EL (cell line): ENCODE data around the gene MBP.
A peak's percentile ranks its signal among the peaks of the same experiment; 100 is the strongest.
"Not testable (repeated sequence)": the region's sequence is repeated elsewhere in the genome, so short reads cannot be mapped to it uniquely, and the experiment has no call there.

Source experiments
- DNase-seq: peaks from one replicate; pipeline ENCODE4 v3.0.0-alpha.2; 2016

Gene MBP

GRCh38 chr18:77043541-77044280, 88.9 kb downstream of the MBP start:
- DNase-seq: no peak

- no peak for DNase-seq
Observed at GRCh38 chr18:77042583-77042982, 90.0 kb downstream of the MBP start.

- no peak for DNase-seq
Observed at GRCh38 chr18:77039196-77040130, 93.1 kb downstream of the MBP start.

DNA sequence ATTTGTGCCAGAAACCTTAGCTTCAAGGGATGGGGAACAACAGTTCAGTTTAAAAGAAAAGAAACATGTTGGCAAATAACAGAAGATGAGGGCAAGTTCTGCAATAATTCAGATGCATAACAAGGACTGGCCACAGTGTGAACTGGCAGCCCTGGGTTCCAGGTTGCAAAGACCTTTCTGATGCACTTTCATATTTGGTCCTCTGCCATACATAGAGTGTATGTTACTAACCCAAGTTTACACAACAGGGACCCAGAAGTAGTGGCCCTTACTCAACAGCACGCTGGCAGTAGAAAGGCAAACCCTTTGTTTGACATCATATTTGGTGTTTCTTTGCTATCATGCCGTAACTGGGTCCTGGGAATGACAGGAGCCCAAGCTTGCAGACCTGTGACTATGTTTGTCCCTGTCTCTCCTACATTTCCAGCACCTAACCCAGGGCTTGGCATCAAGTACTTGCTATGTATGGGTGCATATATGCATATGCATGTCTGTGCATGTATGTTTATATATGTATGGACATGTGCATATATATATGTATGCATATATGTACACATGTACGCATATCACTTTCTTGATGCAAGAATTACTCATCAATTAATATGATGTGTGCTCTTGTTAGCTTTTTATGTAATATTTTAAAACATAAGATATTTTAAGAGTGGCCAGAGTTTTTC, 94.3 kb downstream of the MBP start:
- DNase-seq: no peak

GRCh38 chr18:77037567-77037966, 95.0 kb downstream of the MBP start:
- no peak for DNase-seq

DNA sequence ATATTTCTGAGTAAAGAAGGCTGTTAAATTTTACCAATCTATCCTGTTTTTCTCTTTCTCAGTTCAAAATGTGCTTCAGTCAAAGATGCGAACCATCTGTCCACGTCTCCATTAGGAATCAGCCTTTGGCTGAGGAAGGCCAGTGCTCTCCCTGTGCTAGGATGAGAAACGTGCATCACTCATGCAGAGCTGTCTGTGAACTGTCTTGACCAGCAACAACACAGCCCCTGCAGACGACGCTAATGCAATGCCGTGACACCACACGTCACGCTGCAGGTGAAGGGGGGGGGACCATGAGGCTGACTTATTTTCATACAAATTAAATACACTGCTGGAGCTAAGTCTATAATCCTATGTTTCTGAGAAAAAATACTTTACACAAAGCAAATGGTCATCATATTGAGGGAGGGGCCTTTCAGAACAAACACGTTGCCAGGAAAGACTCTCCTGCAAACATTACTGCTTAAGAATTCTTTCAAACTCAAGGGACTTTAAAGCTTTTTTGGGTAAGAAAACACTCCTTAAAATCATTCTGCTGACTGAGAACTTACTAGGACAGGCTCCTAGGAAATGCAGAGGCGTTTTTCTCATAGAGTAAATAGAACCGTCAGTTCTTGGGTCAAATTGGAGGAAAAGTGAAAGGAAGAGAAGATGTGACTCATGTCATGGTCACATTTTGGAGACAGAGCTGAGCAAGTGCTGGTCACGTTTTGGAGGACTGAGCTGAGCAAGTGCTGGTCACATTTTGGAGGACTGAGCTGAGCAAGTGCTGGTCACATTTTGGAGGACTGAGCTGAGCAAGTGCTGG, 97.0 kb downstream of the MBP start:
- DNase-seq: peak; percentile 41

DNA sequence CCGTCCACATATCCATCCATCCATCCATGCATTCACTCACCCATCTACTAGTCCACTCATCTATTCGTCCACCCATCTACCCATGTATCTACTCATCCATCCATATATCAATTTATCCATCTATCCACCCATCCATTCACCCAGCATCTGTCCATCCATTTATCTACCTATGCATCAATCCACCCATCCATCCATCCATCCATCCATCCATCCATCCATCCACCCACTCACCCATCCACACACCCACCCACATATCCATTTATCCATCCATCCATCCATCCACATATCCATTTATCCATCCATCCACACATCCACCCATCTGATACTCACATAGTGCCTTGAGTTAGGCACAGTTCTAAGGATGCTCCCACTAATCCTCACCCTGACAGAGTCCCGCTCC, 99.0 kb downstream of the MBP start:
- no peak for DNase-seq

- DNase-seq: no peak
Observed at GRCh38 chr18:77032181-77032701, 100.3 kb downstream of the MBP start.

DNA sequence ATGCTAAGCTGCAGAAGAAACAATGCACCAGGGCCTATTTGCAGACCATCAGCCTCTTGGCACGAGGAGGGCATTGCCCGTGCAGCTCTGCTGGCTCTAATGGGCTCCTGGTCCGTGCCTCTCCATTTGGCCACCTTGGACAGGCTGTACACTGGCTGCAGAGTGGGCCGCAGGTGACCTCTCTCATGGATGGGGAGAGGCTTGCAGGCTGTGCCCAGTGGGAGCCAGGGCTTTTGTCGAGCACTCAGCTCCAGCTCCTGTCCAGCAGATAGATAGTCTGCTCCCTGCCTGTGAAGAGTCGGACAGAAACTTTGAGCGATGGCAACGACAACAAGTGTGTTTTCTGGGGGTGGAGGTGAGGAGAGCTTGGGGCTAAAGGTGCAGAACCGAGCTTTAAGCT, 100.9 kb downstream of the MBP start:
- no peak for DNase-seq

GRCh38 chr18:77030201-77030600, 102.4 kb downstream of the MBP start:
- no peak for DNase-seq

GRCh38 chr18:77025831-77026363, 106.7 kb downstream of the MBP start:
- no peak for DNase-seq

DNA sequence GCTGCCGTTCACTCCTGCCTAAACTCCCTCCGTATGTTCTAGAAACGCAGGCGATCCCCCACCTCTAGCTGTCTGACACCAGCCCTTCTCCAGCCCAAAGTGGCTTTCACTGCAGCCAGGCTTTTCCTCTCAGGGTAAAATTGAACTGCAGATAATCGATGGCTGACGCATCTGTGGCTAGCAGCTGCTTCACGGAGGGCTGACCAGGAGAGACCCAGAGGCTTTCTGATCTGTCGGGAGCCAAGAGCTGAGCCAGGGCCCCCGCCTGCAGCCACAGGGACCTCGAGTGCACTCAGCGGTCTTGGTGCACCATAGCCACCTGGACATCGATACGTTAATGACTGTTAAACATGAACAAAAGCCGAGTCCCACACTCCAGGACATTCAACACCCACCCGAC, 107.5 kb downstream of the MBP start:
- no peak for DNase-seq

DNA sequence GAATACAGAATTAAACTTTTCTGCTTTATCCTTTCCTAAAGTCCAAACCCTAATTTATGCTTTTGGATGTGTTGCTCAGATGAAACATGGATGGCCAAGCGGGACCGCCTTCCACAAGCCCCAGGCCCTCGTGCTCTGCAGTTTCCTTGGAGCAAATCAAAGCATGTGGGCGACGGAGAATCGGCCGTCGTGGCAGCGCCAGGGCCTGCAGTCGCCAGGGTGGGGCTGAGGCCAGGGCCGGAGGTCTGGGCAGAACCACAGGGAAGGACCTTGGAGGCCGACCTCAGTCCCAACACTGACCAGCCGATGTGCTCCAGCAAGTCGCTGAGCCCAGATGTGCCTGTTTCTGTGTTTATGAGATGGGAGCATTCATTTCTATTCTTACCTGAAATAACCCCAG, 108.1 kb downstream of the MBP start:
- DNase-seq: no peak

- DNase-seq: no peak
Observed at GRCh38 chr18:77023102-77023782, 109.3 kb downstream of the MBP start.

GRCh38 chr18:77022556-77022955, 110.0 kb downstream of the MBP start:
- DNase-seq: no peak

- no peak for DNase-seq
Observed at GRCh38 chr18:77022116-77022515, 110.5 kb downstream of the MBP start.

DNA sequence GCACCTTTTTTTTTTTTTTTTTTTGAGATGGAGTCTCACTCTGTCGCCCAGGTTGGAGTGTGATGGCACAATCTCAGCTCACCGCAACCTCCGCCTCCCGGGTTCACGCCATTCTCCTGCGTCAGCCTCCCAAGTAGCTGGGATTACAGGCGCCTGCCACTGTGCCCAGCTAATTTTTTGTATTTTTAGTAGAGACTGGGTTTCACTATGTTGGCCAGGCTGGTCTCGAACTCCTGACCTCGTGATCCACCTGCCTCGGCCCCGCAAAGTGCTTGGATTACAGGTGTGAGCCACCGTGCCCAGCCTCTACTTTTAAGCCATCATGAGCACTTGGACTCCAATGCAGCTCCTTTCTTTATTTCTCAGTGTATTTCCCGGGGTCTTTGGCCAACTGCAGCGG, 111.1 kb downstream of the MBP start:
- not testable (repeated sequence) for DNase-seq

DNA sequence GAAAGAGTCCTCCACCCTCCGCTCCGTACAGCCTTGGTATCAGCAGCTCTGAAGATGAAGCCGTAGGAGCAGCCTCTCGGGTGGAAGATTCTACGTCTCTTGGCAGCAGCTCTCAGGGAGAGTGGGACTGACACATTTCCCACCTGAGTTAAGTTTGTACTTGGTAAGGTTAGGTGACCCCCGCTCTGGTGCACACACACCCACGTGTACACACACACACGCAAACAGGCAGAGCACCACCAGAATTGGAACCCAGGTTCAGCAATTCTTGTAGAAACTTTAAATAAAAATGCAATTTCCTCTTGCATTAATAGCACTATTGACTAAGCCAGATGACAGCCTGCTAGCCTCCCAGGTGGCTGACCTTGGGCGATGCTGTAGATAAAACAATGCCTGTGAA, 111.5 kb downstream of the MBP start:
- DNase-seq: no peak

GRCh38 chr18:77020561-77020960, 112.0 kb downstream of the MBP start:
- DNase-seq: no peak

DNA sequence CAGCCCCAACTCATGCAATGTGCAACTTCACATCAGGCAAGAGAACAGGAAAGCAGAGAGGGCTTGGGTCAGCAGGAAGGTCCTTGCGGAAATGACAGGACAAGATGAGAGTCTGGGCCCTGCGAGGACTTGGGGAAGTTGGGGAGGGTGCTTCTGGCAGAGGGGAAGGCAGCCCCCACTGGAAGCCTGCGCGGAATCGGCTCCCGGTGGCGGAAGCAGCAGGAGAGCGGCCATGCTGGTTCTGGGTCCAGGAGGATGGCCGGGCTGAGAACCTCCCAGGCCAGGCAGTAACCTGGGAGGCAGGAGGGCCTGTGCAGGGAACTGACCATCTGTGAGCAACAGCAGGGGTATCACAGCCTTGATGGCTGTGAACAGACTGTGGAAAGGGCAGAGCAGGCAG, 112.9 kb downstream of the MBP start:
- no peak for DNase-seq

GRCh38 chr18:77018650-77019049, 113.9 kb downstream of the MBP start:
- DNase-seq: not testable (repeated sequence)

DNA sequence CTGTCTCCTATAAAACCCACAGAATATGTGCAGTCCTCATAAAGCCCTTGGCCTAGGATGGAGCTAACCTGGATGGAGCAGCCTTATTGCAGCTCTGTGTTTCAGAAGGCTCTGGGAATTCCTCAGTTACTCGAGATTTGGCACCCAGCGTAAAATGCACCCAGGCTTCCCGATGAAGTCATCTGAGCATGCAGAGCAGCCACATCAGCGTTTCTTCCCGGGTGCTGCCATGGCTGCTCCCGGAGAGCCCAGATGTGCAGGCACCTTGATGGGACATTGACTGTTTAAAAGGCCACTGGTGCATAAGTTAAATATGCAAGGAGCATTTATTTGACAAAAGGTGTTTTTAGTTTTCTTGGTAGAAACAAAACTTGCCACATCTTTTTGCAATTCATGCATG, 115.2 kb downstream of the MBP start:
- no peak for DNase-seq
